ENCODE data around the gene ZNF564. TPM values are rescaled to one million over a fixed set of nuclear protein-coding genes. Genes with fewer than 3 reads are reported as not detected.
A peak's percentile ranks its signal among the peaks of the same experiment; 100 is the strongest.

The ZNF564 gene
- polyA plus RNA-seq, 3 donors = 1.0 to 8.4 (median 8.4) TPM

GRCh38 chr19:12578641-12579040 lies 27.4 kb upstream of the ZNF564 start:
- Mint-ChIP-seq H3K27ac (peak overlapping the region in 1 of 7 donors; percentile 57), H3K36me3 (peaks cover 39 to 56% of the 10 kb centered on the region in 2 donors), H3K9me3 (peaks cover 56 to 73% (median 64%) of the 10 kb centered on the region in 7 donors), H3K27me3 (ENCODE audit: low read depth in 3 of 3) (peaks cover 1 to 2% (median 2%) of the 10 kb centered on the region in 3 donors), H3K4me1 (peaks cover 9% of the 10 kb centered on the region), H3K4me3 (no peak overlapping the region)
- no peaks in the 10 kb centered on the region for H3K79me2 ChIP-seq (ENCODE audit: insufficient read depth, low read length)
- peaks cover 33 to 54% of the 10 kb centered on the region in 2 donors for H3K36me3 ChIP-seq (replicated peaks in 1 of 2; ENCODE audit: control insufficient read depth in 1 of 2, insufficient read depth in 2 of 2, low read length in 2 of 2)
- no peaks in the 10 kb centered on the region for H3K27me3 ChIP-seq (ENCODE audit: control insufficient read depth in 2 of 2, insufficient read depth in 2 of 2, low read length in 2 of 2)
- no peak overlapping the region for H3K4me2 ChIP-seq (replicated peaks; ENCODE audit: extremely low read depth, low read length, poor library complexity, severe bottlenecking)
- H3K4me3 ChIP-seq (replicated peaks in 1 of 3; ENCODE audit: low read depth in 2 of 3, low read length in 3 of 3) = no peak overlapping the region
- H3K9ac ChIP-seq (ENCODE audit: insufficient read depth, low read length, poor library complexity, severe bottlenecking) = no peak overlapping the region
- no peak overlapping the region for H3K27ac ChIP-seq (ENCODE audit: low read depth in 1 of 2, low read length in 2 of 2)
- H4K20me1 ChIP-seq (ENCODE audit: insufficient read depth, low read length) = no peaks in the 10 kb centered on the region
- peaks cover 3 to 6% of the 10 kb centered on the region in 2 donors for H3K4me1 ChIP-seq (ENCODE audit: control insufficient read depth in 1 of 2, insufficient read depth in 2 of 2, low read length in 2 of 2)
- no peak for TF ChIP-seq CTCF (IDR thresholded peaks at IDR 0.05)
- peaks cover 60 to 63% of the 10 kb centered on the region in 2 donors for H3K9me3 ChIP-seq (replicated peaks in 1 of 2; ENCODE audit: control insufficient read depth in 1 of 2, insufficient read depth in 1 of 2, low read length in 2 of 2)
- intact Hi-C loops (cut with micrococcal nuclease) = no loop called here
- no peak for DNase-seq
- no peak overlapping the region for H2AFZ ChIP-seq (ENCODE audit: insufficient read depth, low read depth, low read length, poor library complexity, severe bottlenecking)
- no CpG with 5 or more reads among the region's 10 CpGs for WGBS (ENCODE audit: insufficient coverage)

GRCh38 chr19:12574036-12574435 lies 22.8 kb upstream of the ZNF564 start:
- TF ChIP-seq CTCF (IDR thresholded peaks at IDR 0.05) = no peak
- Mint-ChIP-seq H3K36me3 (peaks cover 6 to 13% of the 10 kb centered on the region in 2 donors), H3K4me3 (peak overlapping the region in 1 of 2 donors; percentile 66), H3K27me3 (ENCODE audit: low read depth in 3 of 3) (peaks cover 0 to 7% (median 5%) of the 10 kb centered on the region in 3 donors), H3K9me3 (peaks cover 12 to 29% (median 24%) of the 10 kb centered on the region in 7 donors), H3K27ac (no peak overlapping the region), H3K4me1 (peaks cover 9% of the 10 kb centered on the region)
- H3K9me3 ChIP-seq (replicated peaks in 1 of 2; ENCODE audit: control insufficient read depth in 1 of 2, insufficient read depth in 1 of 2, low read length in 2 of 2) = peaks cover 19 to 21% of the 10 kb centered on the region in 2 donors
- H3K9ac ChIP-seq (ENCODE audit: insufficient read depth, low read length, poor library complexity, severe bottlenecking) = no peak overlapping the region
- H3K4me2 ChIP-seq (replicated peaks; ENCODE audit: extremely low read depth, low read length, poor library complexity, severe bottlenecking) = no peak overlapping the region
- peaks cover 3 to 6% of the 10 kb centered on the region in 2 donors for H3K4me1 ChIP-seq (ENCODE audit: control insufficient read depth in 1 of 2, insufficient read depth in 2 of 2, low read length in 2 of 2)
- no peak overlapping the region for H3K27ac ChIP-seq (ENCODE audit: low read depth in 1 of 2, low read length in 2 of 2)
- 40% methylated on average over 1 of the region's 7 CpGs for WGBS (ENCODE audit: insufficient coverage)
- no peaks in the 10 kb centered on the region for H3K79me2 ChIP-seq (ENCODE audit: insufficient read depth, low read length)
- intact Hi-C loops (cut with micrococcal nuclease) = no loop called here
- DNase-seq = peak in 1 of 3 donors; percentile 10
- no peak overlapping the region for H2AFZ ChIP-seq (ENCODE audit: insufficient read depth, low read depth, low read length, poor library complexity, severe bottlenecking)
- H3K4me3 ChIP-seq (replicated peaks in 1 of 3; ENCODE audit: low read depth in 2 of 3, low read length in 3 of 3) = no peak overlapping the region
- peaks cover 0 to 16% of the 10 kb centered on the region in 2 donors for H3K36me3 ChIP-seq (replicated peaks in 1 of 2; ENCODE audit: control insufficient read depth in 1 of 2, insufficient read depth in 2 of 2, low read length in 2 of 2)
- H4K20me1 ChIP-seq (ENCODE audit: insufficient read depth, low read length) = no peaks in the 10 kb centered on the region
- no peaks in the 10 kb centered on the region for H3K27me3 ChIP-seq (ENCODE audit: control insufficient read depth in 2 of 2, insufficient read depth in 2 of 2, low read length in 2 of 2)

Data from CD14-positive monocyte (primary cell).